ENCODE results near the gene TTC7B.

TTC7B gene

DNA sequence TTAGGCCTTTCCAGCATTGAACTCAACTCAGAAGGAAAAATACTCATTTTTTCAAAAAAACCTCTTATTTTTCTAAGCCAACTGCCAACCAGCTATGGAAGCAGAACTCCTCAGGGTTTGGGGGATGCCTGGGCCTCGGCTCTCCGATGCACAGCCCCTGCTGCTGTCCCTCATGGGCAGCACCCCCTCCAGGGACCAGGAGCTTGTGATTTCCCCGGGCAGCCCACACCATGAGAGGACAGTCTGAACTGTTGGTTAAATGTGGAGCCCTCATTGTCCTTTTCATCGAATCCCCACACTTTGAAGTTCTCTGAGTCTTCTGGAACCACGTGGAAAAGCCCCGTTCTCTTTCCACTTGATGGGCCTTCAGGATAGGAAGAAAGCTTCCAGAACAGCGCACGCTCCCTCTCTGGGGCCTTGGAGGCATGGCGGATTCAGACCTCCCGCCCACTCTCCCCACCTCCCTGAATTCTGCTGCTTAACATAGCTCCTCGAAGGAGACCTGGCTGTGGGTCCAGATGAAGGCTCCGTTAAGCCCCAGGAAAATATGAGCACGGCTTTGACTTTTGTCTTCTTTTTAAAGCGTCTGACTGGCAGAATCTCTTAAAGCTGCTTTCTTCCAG lies 262.8 kb downstream of the TTC7B start:
- no peak overlapping the region for H4K91ac ChIP-seq (ENCODE audit: low read depth, low read length)
- peaks cover 15 to 17% of the 10 kb centered on the region in 2 experiments for H3K4me1 ChIP-seq (ENCODE audit: control insufficient read depth in 1 of 2, insufficient read depth in 2 of 2, low read length in 2 of 2)
- H2AK5ac ChIP-seq (ENCODE audit: low read length): no peak overlapping the region
- H3K9ac ChIP-seq (ENCODE audit: low read length): no peak overlapping the region
- H3K9me3 ChIP-seq (ENCODE audit: insufficient read depth, low read depth, low read length): peaks cover 6% of the 10 kb centered on the region
- no peak overlapping the region for H3K18ac ChIP-seq (ENCODE audit: low read length)
- no peak overlapping the region for H3K14ac ChIP-seq (ENCODE audit: low read length)
- H3K4me2 ChIP-seq (ENCODE audit: low read length): no peak overlapping the region
- DNase-seq: no peak
- H3K4me3 ChIP-seq (ENCODE audit: low read depth, low read length): no peak overlapping the region
- no peak overlapping the region for H2BK120ac ChIP-seq (ENCODE audit: insufficient read depth, low read length, poor library complexity)
- H3K23ac ChIP-seq (ENCODE audit: low read length): no peak overlapping the region
- no CpG with 5 or more reads among the region's 14 CpGs for WGBS (ENCODE audit: extremely low coverage, insufficient coverage, insufficient read length)
- no peak overlapping the region for H3K27ac ChIP-seq (ENCODE audit: low read depth, low read length)
- no peaks in the 10 kb centered on the region for H3K79me2 ChIP-seq (ENCODE audit: control insufficient read depth, insufficient read depth, low read length, poor library complexity)
- H4K12ac ChIP-seq (ENCODE audit: low read depth, low read length): no peak overlapping the region
- H3K36me3 ChIP-seq (ENCODE audit: control insufficient read depth in 1 of 2, insufficient read depth in 2 of 2, low read length in 2 of 2): peaks cover 2 to 4% of the 10 kb centered on the region in 2 experiments
- H3K79me1 ChIP-seq (ENCODE audit: low read length): no peaks in the 10 kb centered on the region
- no peak overlapping the region for H2AFZ ChIP-seq (ENCODE audit: insufficient read depth, low read length, poor library complexity)
- no peak overlapping the region for H4K8ac ChIP-seq (ENCODE audit: low read depth, low read length)
- H3K27me3 ChIP-seq (ENCODE audit: insufficient read depth, low read length): no peaks in the 10 kb centered on the region
- no peak overlapping the region for H2BK5ac ChIP-seq (ENCODE audit: low read depth, low read length, poor library complexity)
- no peak overlapping the region for H3K4ac ChIP-seq (ENCODE audit: low read depth, low read length)
- H2BK12ac ChIP-seq (ENCODE audit: low read length): no peak overlapping the region

DNA sequence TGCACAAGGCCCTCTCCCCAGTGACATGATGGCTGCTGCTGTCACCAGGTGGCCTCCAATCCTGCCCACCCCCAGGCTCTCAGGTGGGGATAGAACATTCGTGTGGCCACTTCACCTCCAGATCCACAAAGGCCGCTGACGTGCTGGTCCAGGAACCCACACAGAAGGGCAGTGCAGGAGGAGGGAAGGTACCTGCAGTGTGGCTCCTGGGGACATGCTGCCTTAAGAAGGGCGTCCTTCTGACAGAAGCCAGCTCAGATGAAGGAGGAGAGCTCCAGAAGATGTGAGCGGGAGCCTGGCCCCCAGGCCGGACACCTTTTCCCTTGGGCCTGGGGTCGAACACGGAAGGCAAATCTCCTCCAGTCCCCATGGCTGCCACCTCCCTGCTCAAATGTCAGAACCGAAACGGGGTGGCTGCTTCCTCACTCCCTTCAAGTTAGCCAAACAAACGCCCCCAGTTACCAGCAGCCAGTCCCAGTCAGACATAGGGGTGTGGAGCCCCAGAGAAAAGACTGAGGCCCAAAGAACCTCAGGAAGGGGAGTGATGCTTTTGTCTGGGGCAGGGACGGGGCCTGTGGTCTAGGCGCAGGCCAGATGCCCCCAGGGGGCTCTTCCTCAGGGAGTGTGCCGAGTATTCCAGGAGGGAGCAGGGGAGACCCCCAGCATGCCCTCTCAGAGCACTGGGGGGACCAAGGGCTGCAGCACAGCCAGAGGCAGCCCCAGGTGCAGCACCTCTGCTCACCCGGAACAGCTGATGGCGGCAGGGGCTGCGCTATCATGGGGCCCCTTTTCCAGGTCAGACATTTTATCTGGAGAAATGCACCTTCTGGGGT lies 263.5 kb downstream of the TTC7B start:
- no CpG with 5 or more reads among the region's 17 CpGs for WGBS (ENCODE audit: extremely low coverage, insufficient coverage, insufficient read length)
- Histone ChIP-seq H3K9ac (ENCODE audit: low read length) (no peak overlapping the region), H3K27me3 (ENCODE audit: insufficient read depth, low read length) (no peaks in the 10 kb centered on the region), H3K14ac (ENCODE audit: low read length) (no peak overlapping the region), H2BK5ac (ENCODE audit: low read depth, low read length, poor library complexity) (no peak overlapping the region), H2BK120ac (ENCODE audit: insufficient read depth, low read length, poor library complexity) (no peak overlapping the region), H4K8ac (ENCODE audit: low read depth, low read length) (no peak overlapping the region), H3K18ac (ENCODE audit: low read length) (no peak overlapping the region), H3K4me2 (ENCODE audit: low read length) (no peak overlapping the region), H4K12ac (ENCODE audit: low read depth, low read length) (no peak overlapping the region), H3K23ac (ENCODE audit: low read length) (no peak overlapping the region), H3K9me3 (ENCODE audit: insufficient read depth, low read depth, low read length) (peaks cover 6% of the 10 kb centered on the region), H3K4ac (ENCODE audit: low read depth, low read length) (no peak overlapping the region), H2AFZ (ENCODE audit: insufficient read depth, low read length, poor library complexity) (no peak overlapping the region), H3K27ac (ENCODE audit: low read depth, low read length) (no peak overlapping the region), H3K4me1 (ENCODE audit: control insufficient read depth in 1 of 2, insufficient read depth in 2 of 2, low read length in 2 of 2) (peaks cover 15 to 17% of the 10 kb centered on the region in 2 experiments), H2BK12ac (ENCODE audit: low read length) (no peak overlapping the region), H3K79me1 (ENCODE audit: low read length) (no peaks in the 10 kb centered on the region), H4K91ac (ENCODE audit: low read depth, low read length) (no peak overlapping the region), H3K36me3 (ENCODE audit: control insufficient read depth in 1 of 2, insufficient read depth in 2 of 2, low read length in 2 of 2) (peaks cover 2 to 4% of the 10 kb centered on the region in 2 experiments), H3K4me3 (ENCODE audit: low read depth, low read length) (no peak overlapping the region), H2AK5ac (ENCODE audit: low read length) (no peak overlapping the region), H3K79me2 (ENCODE audit: control insufficient read depth, insufficient read depth, low read length, poor library complexity) (no peaks in the 10 kb centered on the region)
- no peak for DNase-seq

DNA sequence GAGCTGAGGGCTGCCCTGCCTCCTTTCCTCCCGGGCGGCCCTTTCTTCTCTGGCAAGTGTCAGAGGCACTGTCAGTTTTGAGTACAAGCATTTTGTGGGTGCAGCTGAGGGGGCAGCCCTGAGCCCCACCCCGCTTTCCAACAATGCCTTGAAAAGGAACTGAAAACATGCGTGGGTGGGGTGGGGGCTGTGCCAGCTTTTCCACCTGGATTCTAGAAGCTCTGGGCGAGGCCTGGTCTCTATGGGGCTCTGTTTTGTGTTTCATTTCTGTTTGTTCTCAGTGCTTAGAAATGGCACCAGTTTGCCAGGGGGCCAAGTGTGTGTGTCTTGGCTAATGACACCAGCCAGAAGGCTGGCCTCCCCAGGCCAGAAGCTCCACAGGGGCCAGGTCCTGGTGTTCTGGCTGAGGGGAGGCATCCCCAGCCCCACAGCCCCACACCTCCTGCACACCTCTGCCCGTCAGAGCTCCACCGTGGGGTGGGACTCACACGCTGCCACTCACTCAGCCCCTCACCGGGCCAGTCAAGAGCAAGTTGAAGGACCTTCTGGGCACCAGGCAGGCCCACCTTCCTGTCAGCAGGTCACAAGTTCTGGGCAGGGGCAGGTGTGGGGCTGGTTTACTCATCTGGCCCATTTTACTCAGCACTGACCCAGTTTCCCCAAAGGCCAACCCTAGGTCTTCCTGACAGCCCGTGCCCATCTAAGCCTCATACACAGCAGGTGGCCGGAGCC lies 264.3 kb downstream of the TTC7B start:
- no peak overlapping the region for H2BK120ac ChIP-seq (ENCODE audit: insufficient read depth, low read length, poor library complexity)
- H3K9me3 ChIP-seq (ENCODE audit: insufficient read depth, low read depth, low read length): peaks cover 6% of the 10 kb centered on the region
- H3K4me2 ChIP-seq (ENCODE audit: low read length): no peak overlapping the region
- no peak overlapping the region for H2AK5ac ChIP-seq (ENCODE audit: low read length)
- no peaks in the 10 kb centered on the region for H3K79me2 ChIP-seq (ENCODE audit: control insufficient read depth, insufficient read depth, low read length, poor library complexity)
- no CpG with 5 or more reads among the region's 11 CpGs for WGBS (ENCODE audit: extremely low coverage, insufficient coverage, insufficient read length)
- no peak overlapping the region for H4K91ac ChIP-seq (ENCODE audit: low read depth, low read length)
- H3K36me3 ChIP-seq (ENCODE audit: control insufficient read depth in 1 of 2, insufficient read depth in 2 of 2, low read length in 2 of 2): peaks cover 2% of the 10 kb centered on the region in 2 experiments
- H2AFZ ChIP-seq (ENCODE audit: insufficient read depth, low read length, poor library complexity): no peak overlapping the region
- H4K8ac ChIP-seq (ENCODE audit: low read depth, low read length): no peak overlapping the region
- no peak overlapping the region for H3K4ac ChIP-seq (ENCODE audit: low read depth, low read length)
- H3K79me1 ChIP-seq (ENCODE audit: low read length): no peaks in the 10 kb centered on the region
- H3K9ac ChIP-seq (ENCODE audit: low read length): peak overlapping the region; percentile 11
- H3K27ac ChIP-seq (ENCODE audit: low read depth, low read length): no peak overlapping the region
- no peak overlapping the region for H3K14ac ChIP-seq (ENCODE audit: low read length)
- no peak overlapping the region for H2BK5ac ChIP-seq (ENCODE audit: low read depth, low read length, poor library complexity)
- H3K4me3 ChIP-seq (ENCODE audit: low read depth, low read length): no peak overlapping the region
- no peak for DNase-seq
- no peak overlapping the region for H3K18ac ChIP-seq (ENCODE audit: low read length)
- no peak overlapping the region for H2BK12ac ChIP-seq (ENCODE audit: low read length)
- no peaks in the 10 kb centered on the region for H3K27me3 ChIP-seq (ENCODE audit: insufficient read depth, low read length)
- H3K23ac ChIP-seq (ENCODE audit: low read length): no peak overlapping the region
- H3K4me1 ChIP-seq (ENCODE audit: control insufficient read depth in 1 of 2, insufficient read depth in 2 of 2, low read length in 2 of 2): peaks cover 15 to 17% of the 10 kb centered on the region in 2 experiments
- H4K12ac ChIP-seq (ENCODE audit: low read depth, low read length): no peak overlapping the region

DNA sequence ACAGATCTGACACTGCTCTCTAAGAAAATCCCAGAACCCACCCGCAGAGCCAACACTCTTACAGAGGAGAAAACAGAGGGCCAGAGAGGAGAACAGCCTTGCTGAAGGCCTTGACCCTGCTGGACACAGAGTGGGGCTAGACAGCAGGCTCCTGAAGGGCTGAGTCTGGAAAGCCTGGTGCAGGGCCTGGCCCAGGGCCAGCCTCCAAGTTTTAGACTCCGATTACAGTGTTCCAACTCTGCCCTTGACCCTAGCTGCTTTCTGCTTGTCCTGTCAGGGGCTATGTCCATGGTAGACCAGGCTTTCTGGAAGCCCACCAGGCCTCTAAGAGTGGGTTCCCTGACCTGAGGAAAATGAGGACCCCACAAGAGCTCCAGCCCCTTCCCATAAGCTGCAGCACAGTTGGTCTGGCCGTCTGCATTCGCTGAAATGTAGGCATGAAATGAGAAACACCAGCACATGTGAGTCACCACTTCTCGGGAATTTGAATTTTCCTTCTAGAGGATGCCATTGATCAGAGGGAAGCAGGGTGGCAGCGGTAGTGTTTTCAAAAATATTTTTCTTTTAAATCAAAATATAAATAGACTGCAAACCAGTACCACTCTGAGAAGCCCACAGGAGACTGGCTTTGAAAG lies 265.0 kb downstream of the TTC7B start:
- no peak overlapping the region for H3K9ac ChIP-seq (ENCODE audit: low read length)
- no peak overlapping the region for H3K23ac ChIP-seq (ENCODE audit: low read length)
- peaks cover 10 to 11% of the 10 kb centered on the region in 2 experiments for H3K4me1 ChIP-seq (ENCODE audit: control insufficient read depth in 1 of 2, insufficient read depth in 2 of 2, low read length in 2 of 2)
- H3K9me3 ChIP-seq (ENCODE audit: insufficient read depth, low read depth, low read length): peaks cover 6% of the 10 kb centered on the region
- no peak overlapping the region for H2AFZ ChIP-seq (ENCODE audit: insufficient read depth, low read length, poor library complexity)
- no CpG with 5 or more reads among the region's 6 CpGs for WGBS (ENCODE audit: extremely low coverage, insufficient coverage, insufficient read length)
- H3K4me3 ChIP-seq (ENCODE audit: low read depth, low read length): no peak overlapping the region
- no peak overlapping the region for H2BK120ac ChIP-seq (ENCODE audit: insufficient read depth, low read length, poor library complexity)
- H4K91ac ChIP-seq (ENCODE audit: low read depth, low read length): no peak overlapping the region
- H2BK5ac ChIP-seq (ENCODE audit: low read depth, low read length, poor library complexity): no peak overlapping the region
- H3K14ac ChIP-seq (ENCODE audit: low read length): no peak overlapping the region
- no peak overlapping the region for H2BK12ac ChIP-seq (ENCODE audit: low read length)
- H4K12ac ChIP-seq (ENCODE audit: low read depth, low read length): no peak overlapping the region
- H3K27me3 ChIP-seq (ENCODE audit: insufficient read depth, low read length): no peaks in the 10 kb centered on the region
- H3K79me1 ChIP-seq (ENCODE audit: low read length): no peaks in the 10 kb centered on the region
- no peak overlapping the region for H3K4me2 ChIP-seq (ENCODE audit: low read length)
- no peak overlapping the region for H3K4ac ChIP-seq (ENCODE audit: low read depth, low read length)
- DNase-seq: peak in 1 of 2 donors; percentile 26
- H3K18ac ChIP-seq (ENCODE audit: low read length): no peak overlapping the region
- H3K79me2 ChIP-seq (ENCODE audit: control insufficient read depth, insufficient read depth, low read length, poor library complexity): no peaks in the 10 kb centered on the region
- no peak overlapping the region for H2AK5ac ChIP-seq (ENCODE audit: low read length)
- no peak overlapping the region for H4K8ac ChIP-seq (ENCODE audit: low read depth, low read length)
- H3K27ac ChIP-seq (ENCODE audit: low read depth, low read length): no peak overlapping the region
- peaks cover 2% of the 10 kb centered on the region in 2 experiments for H3K36me3 ChIP-seq (ENCODE audit: control insufficient read depth in 1 of 2, insufficient read depth in 2 of 2, low read length in 2 of 2)

Measured in trophoblast cell (in vitro differentiated cells and primary cell).